ENCODE data around the gene RNF207. TPM values are rescaled to one million over a fixed set of nuclear protein-coding genes. Genes with fewer than 3 reads are reported as not detected.

Gene RNF207
- total and polyA plus RNA-seq, 10 of the 15 experiments (the other 5 are each of a cell fraction or from before 2014, with no cell fraction given), result 1.7 to 36.4 (median 13.1) TPM

- no TSS peak for BruUV-seq (replicated peaks)
- ChIA-PET POLR2A (no interaction called here), RAD21 (ENCODE audit: unreplicated experiment) (no interaction called here), CTCF (interaction anchor here (0.6 to 1.1 kb wide), 2 partner anchors 9 to 81 kb away, joined by 3 to 4 read pairs; no protein-coding TSS in a partner anchor), SMC1A (ENCODE audit: uncharacterized antibody, unreplicated experiment) (interaction anchor here (1.4 kb wide), 1 partner anchor 11 kb away, joined by 4 read pairs; no protein-coding TSS in a partner anchor)
- no peak overlapping the region for H3K9ac ChIP-seq (ENCODE audit: control insufficient read depth, insufficient read depth, low read length)
- WGBS (ENCODE audit: insufficient coverage, insufficient replicate concordance, low lambda C conversion rate, missing lambda C conversion rate), result 47% methylated on average over 5 of the region's 5 CpGs
- H3K4me2 ChIP-seq (ENCODE audit: control insufficient read depth, insufficient read depth), result no peak overlapping the region
- H3K27me3 ChIP-seq (replicated peaks in 1 of 2; ENCODE audit: control insufficient read depth in 2 of 2, insufficient read depth in 2 of 2, low read length in 1 of 2), result peaks cover 0 to 5% of the 10 kb centered on the region in 2 experiments; a peak in 2 of 4 replicates
- H3K4me1 ChIP-seq (ENCODE audit: control insufficient read depth, insufficient read depth, low read length), result no peaks in the 10 kb centered on the region
- H3K36me3 ChIP-seq (ENCODE audit: control insufficient read depth in 2 of 2, insufficient read depth in 2 of 2, low read length in 1 of 2), result no peaks in the 10 kb centered on the region
- no peaks in the 10 kb centered on the region for H3K79me2 ChIP-seq (ENCODE audit: control insufficient read depth, insufficient read depth, low read length)
- intact Hi-C loops (cut with micrococcal nuclease; ENCODE audit: unreplicated experiment), result no loop called here
- no peak overlapping the region for H3K27ac ChIP-seq (ENCODE audit: control insufficient read depth, insufficient read depth)
- in situ Hi-C loops (cut with MboI), result no loop called here
- no peak overlapping the region for H3K4me3 ChIP-seq
- ATAC-seq (no peak), DNase-seq (ENCODE audit: low read depth, low spot score) (no peak), FAIRE-seq (no peak)
- H4K20me1 ChIP-seq (ENCODE audit: control insufficient read depth, insufficient read depth), result no peaks in the 10 kb centered on the region; the same call in 1 of the 2 replicates
- TF ChIP-seq EGR1 (IDR thresholded peaks at IDR 0.05; ENCODE audit: borderline replicate concordance in 1 of 2, low read depth in 2 of 2, low read length in 2 of 2), result no peak
- no peak for TF ChIP-seq HDAC6 (IDR thresholded peaks at IDR 0.05; ENCODE audit: unreplicated experiment)
- TF ChIP-seq NR2C2 (IDR thresholded peaks at IDR 0.05; ENCODE audit: borderline replicate concordance, control insufficient read depth, insufficient read length, low read depth), result no peak
- no peaks in the 10 kb centered on the region; the same call in 2 of the 3 replicates for H3K9me3 ChIP-seq (replicated peaks; ENCODE audit: control insufficient read depth, insufficient read depth, low read length)
- H2AFZ ChIP-seq (ENCODE audit: control insufficient read depth, low read depth, low read length), result no peak overlapping the region
Observed at GRCh38 chr1:6176779-6177178, 29.1 kb upstream of the RNF207 start.

GRCh38 chr1:6177681-6178380 lies 28.1 kb upstream of the RNF207 start:
- no peak for ATAC-seq
- RAD21 ChIA-PET (ENCODE audit: unreplicated experiment), result no interaction called here
- Histone ChIP-seq H3K9me3 (replicated peaks; ENCODE audit: control insufficient read depth, insufficient read depth, low read length) (no peaks in the 10 kb centered on the region; the same call in 2 of the 3 replicates), H3K4me2 (ENCODE audit: control insufficient read depth, insufficient read depth) (no peak overlapping the region), H3K9ac (ENCODE audit: control insufficient read depth, insufficient read depth, low read length) (no peak overlapping the region), H3K36me3 (ENCODE audit: control insufficient read depth in 2 of 2, insufficient read depth in 2 of 2, low read length in 1 of 2) (no peaks in the 10 kb centered on the region), H2AFZ (ENCODE audit: control insufficient read depth, low read depth, low read length) (no peak overlapping the region), H3K27ac (ENCODE audit: control insufficient read depth, insufficient read depth) (no peak overlapping the region), H4K20me1 (ENCODE audit: control insufficient read depth, insufficient read depth) (no peaks in the 10 kb centered on the region; the same call in 1 of the 2 replicates), H3K4me1 (ENCODE audit: control insufficient read depth, insufficient read depth, low read length) (no peaks in the 10 kb centered on the region), H3K27me3 (replicated peaks in 1 of 2; ENCODE audit: control insufficient read depth in 2 of 2, insufficient read depth in 2 of 2, low read length in 1 of 2) (peaks cover 0 to 5% of the 10 kb centered on the region in 2 experiments; a peak in 2 of 4 replicates), H3K79me2 (ENCODE audit: control insufficient read depth, insufficient read depth, low read length) (no peaks in the 10 kb centered on the region), H3K4me3 (no peak overlapping the region)
- intact Hi-C loops (cut with micrococcal nuclease; ENCODE audit: unreplicated experiment), result no loop called here
- WGBS (ENCODE audit: insufficient coverage, insufficient replicate concordance, low lambda C conversion rate, missing lambda C conversion rate), result 32% methylated on average over 18 of the region's 18 CpGs
- DNase-seq (ENCODE audit: low read depth, low spot score), result no peak
- CTCF ChIA-PET, result no interaction called here
- POLR2A ChIA-PET, result no interaction called here
- SMC1A ChIA-PET (ENCODE audit: uncharacterized antibody, unreplicated experiment), result interaction anchor here (1.4 kb wide), 1 partner anchor 10 kb away, joined by 4 read pairs; no protein-coding TSS in a partner anchor
- FAIRE-seq, result no peak
- in situ Hi-C loops (cut with MboI), result no loop called here
- BruUV-seq (replicated peaks), result no TSS peak
- TF ChIP-seq PBX3 (IDR thresholded peaks at IDR 0.05; ENCODE audit: insufficient replicate concordance, low read depth, low read length) (no peak), NBN (IDR thresholded peaks at IDR 0.05) (no peak), TBL1XR1 (IDR thresholded peaks at IDR 0.05; ENCODE audit: low read depth, low read length) (no peak), STAT3 (IDR thresholded peaks at IDR 0.05; ENCODE audit: low read depth, low read length) (no peak), ZNF217 (IDR thresholded peaks at IDR 0.05) (no peak), E4F1 (IDR thresholded peaks at IDR 0.05; ENCODE audit: borderline replicate concordance, partially characterized antibody) (no peak), MXI1 (IDR thresholded peaks at IDR 0.05; ENCODE audit: low read depth, low read length) (no peak), EP300 (IDR thresholded peaks at IDR 0.05; ENCODE audit: borderline replicate concordance in 1 of 2, control insufficient read depth in 1 of 2, low read depth in 2 of 2, low read length in 2 of 2) (no peak), HDAC2 (IDR thresholded peaks at IDR 0.05) (no peak), ESRRA (IDR thresholded peaks at IDR 0.05; ENCODE audit: low read length) (no peak)

Data from GM12878 (cell line).